Sigmoid colon (tissue), 4 donors: ENCODE data around the gene HMCN1.

ENCODE experiments used
- CTCF ChIP-seq, 4 experiments: fragments of 450-650 bp in 3 of 4; fragments of 200-600 bp in 1 of 4; IDR thresholded peaks; one replicate each; pipeline ENCODE4 v1.5.1; 2016 to 2019; ENCODE audit warnings: antibody characterized with exemption in 4 of 4, mild to moderate bottlenecking in 3 of 4, moderate library complexity in 2 of 4
- EP300 ChIP-seq, 4 donors: sonication (generic); formaldehyde crosslinking; IDR thresholded peaks; one replicate each; pipeline ENCODE4 v1.6.1; 2017; ENCODE audit warnings: antibody characterized with exemption in 4 of 4
- POLR2A ChIP-seq, 2 donors: fragments of 450-650 bp; IDR thresholded peaks; one replicate each; pipeline ENCODE4 v1.6.1; 2016; ENCODE audit warnings: antibody characterized with exemption in 2 of 2, mild to moderate bottlenecking in 2 of 2, moderate library complexity in 2 of 2
- POLR2AphosphoS5 ChIP-seq, 4 donors: sonication (generic); formaldehyde crosslinking; IDR thresholded peaks; one replicate each; pipeline ENCODE4 v1.6.1; 2017; ENCODE audit warnings: antibody characterized with exemption in 4 of 4

DNA sequence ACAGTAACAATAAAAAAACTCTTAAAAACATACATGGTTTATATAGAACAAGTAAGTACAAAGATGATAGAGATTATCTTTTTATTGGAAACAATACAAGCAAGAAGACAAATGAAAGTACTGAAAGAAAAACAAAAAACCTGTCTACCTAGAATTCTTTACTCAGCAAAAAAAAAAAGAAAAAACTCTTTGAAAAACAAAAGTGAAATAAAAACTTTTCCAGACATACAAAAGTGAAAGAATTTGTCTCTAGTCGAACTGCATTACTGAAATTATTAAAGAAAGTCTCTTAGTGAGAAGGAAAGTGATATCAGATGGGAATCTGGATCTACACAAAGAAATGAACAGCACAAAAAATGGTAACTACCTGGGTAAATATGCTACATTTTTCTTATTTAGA lies 2.7 kb upstream of the HMCN1 start:
- TF ChIP-seq CTCF (IDR thresholded peaks at IDR 0.05) (no peak), EP300 (IDR thresholded peaks at IDR 0.05) (no peak), POLR2AphosphoS5 (IDR thresholded peaks at IDR 0.05) (no peak), POLR2A (IDR thresholded peaks at IDR 0.05) (no peak)
